MCF 10A (cell line): Measurements from ENCODE around the gene SLC43A1. TPM values are rescaled to one million over a fixed set of nuclear protein-coding genes. Genes with fewer than 3 reads are reported as not detected.

ENCODE experiments used
- BruUV-seq: library from RNA; stranded (reverse); fragments of 400-500 nt; replicated peaks from 2 replicates; lab custom pipeline; 2021; lab: Mats Ljungman, UMichigan
- CTCF ChIA-PET: fragments of 300-600 bp; sonication (Branson Sonifier 250); formaldehyde crosslinking; extraction: SDS; loops from one replicate; lab custom pipeline; 2021; ENCODE audit warnings: antibody characterized with exemption, inconsistent platforms; lab: Yijun Ruan, JAX
- POLR2A ChIA-PET: fragments of 300-600, 350-650 bp; sonication (Branson Sonifier 250); formaldehyde crosslinking; extraction: SDS; loops from one replicate; lab custom pipeline; 2020; ENCODE audit warnings: antibody characterized with exemption, inconsistent platforms; lab: Yijun Ruan, JAX
- DNase-seq: peaks from one replicate; pipeline ENCODE4 v3.0.0-alpha.2; 2018; ENCODE audit not compliant: unreplicated experiment
- H3K27ac Mint-ChIP-seq: one replicate; pipeline ENCODE4 v1.8.0; 2022; ENCODE audit warnings: mild to moderate bottlenecking, low read depth, mixed read lengths; ENCODE audit not compliant: unreplicated experiment
- H3K27me3 Mint-ChIP-seq: one replicate; pipeline ENCODE4 v1.8.0; 2022; ENCODE audit warnings: mixed read lengths; ENCODE audit not compliant: insufficient read depth, unreplicated experiment
- H3K36me3 Mint-ChIP-seq: one replicate; pipeline ENCODE4 v1.8.0; 2022; ENCODE audit warnings: mild to moderate bottlenecking, moderate library complexity, mixed read lengths; ENCODE audit not compliant: insufficient read depth, unreplicated experiment
- H3K4me1 Mint-ChIP-seq: one replicate; pipeline ENCODE4 v1.8.0; 2022; ENCODE audit warnings: mixed read lengths; ENCODE audit not compliant: insufficient read depth, unreplicated experiment
- H3K4me3 Mint-ChIP-seq: one replicate; pipeline ENCODE4 v1.8.0; 2022; ENCODE audit warnings: mild to moderate bottlenecking, moderate library complexity, mixed read lengths; ENCODE audit not compliant: unreplicated experiment
- H3K9me3 Mint-ChIP-seq: one replicate; pipeline ENCODE4 v1.8.0; 2022; ENCODE audit warnings: mixed read lengths; ENCODE audit not compliant: unreplicated experiment
- intact Hi-C: fragments of 100-400 bp; cut with micrococcal nuclease; formaldehyde crosslinking; loops from 2 replicates; pipeline ENCODE4 v1.14.1; 2022
- total RNA-seq: library from RNA; stranded (reverse); gene quantifications from 2 replicates; pipeline ENCODE4 v1.2.3, GENCODE V29; 2022
- TF ChIP-seq, protein P1 (sequence below): fragments of 200-600 bp; IDR thresholded peaks from one replicate; pipeline ENCODE4 v1.8.0; 2022; ENCODE audit warnings: antibody characterized with exemption, mild to moderate bottlenecking; ENCODE audit not compliant: unreplicated experiment

SLC43A1 gene
- total RNA-seq, 1 experiment from 2014 or later, result 3.2 TPM

DNA sequence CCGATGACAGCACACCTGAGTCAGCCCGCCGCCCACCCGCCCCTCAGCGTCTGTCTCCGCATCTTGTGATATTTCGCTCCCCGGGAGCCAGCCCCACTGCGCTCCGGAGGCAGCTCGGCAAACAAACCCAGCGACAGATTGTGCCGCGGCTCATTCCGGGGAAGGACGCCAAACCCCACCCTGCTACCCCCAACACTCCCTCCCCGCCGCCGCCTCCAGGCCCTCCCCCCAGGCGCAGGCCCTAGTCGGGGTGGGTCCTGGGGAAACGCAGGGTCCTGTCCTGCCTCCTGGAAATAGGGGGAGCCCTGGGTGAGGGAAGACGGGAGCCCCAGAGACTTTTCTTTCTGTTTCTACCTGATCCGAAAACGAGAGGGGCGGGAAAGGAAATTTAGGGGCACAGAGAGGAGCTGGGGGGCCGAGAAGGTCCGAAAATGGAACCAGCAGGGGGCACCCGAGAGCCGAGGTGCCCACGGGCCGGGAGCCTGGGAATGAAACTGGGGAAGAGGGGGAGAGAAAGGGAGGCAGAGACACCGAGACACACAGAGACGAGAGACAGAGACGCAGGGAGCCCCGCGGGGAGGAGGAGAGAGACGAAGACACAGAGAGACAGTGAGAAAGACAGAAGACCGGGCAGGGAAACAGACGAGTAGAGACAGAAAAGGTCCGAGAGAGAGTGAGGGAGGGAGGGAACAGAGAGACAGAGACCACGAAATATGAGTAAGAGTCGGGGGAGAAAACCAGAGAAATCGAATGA, 56.9 kb downstream of the SLC43A1 start:
- TF ChIP-seq, protein P1, sequence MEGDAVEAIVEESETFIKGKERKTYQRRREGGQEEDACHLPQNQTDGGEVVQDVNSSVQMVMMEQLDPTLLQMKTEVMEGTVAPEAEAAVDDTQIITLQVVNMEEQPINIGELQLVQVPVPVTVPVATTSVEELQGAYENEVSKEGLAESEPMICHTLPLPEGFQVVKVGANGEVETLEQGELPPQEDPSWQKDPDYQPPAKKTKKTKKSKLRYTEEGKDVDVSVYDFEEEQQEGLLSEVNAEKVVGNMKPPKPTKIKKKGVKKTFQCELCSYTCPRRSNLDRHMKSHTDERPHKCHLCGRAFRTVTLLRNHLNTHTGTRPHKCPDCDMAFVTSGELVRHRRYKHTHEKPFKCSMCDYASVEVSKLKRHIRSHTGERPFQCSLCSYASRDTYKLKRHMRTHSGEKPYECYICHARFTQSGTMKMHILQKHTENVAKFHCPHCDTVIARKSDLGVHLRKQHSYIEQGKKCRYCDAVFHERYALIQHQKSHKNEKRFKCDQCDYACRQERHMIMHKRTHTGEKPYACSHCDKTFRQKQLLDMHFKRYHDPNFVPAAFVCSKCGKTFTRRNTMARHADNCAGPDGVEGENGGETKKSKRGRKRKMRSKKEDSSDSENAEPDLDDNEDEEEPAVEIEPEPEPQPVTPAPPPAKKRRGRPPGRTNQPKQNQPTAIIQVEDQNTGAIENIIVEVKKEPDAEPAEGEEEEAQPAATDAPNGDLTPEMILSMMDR, result peak; percentile 92
- peaks cover 27% of the 10 kb centered on the region for H3K4me1 Mint-ChIP-seq
- no peaks in the 10 kb centered on the region for H3K36me3 Mint-ChIP-seq
- H3K27ac Mint-ChIP-seq, result no peak overlapping the region
- no peaks in the 10 kb centered on the region for H3K9me3 Mint-ChIP-seq
- H3K27me3 Mint-ChIP-seq, result peaks cover 22% of the 10 kb centered on the region
- H3K4me3 Mint-ChIP-seq, result peak overlapping the region; percentile 70
- CTCF ChIA-PET, result interaction anchor here (0.6 to 11.2 kb wide), 64 partner anchors 8 to 1053 kb away, joined by 3 to 254 read pairs (median 5); partner anchors contain the start of genes CLP1, SLC43A1, SLC43A3 and SMTNL1
- POLR2A ChIA-PET, result interaction anchor here (0.8 to 1.5 kb wide), 6 partner anchors 24 to 87 kb away, joined by 3 to 8 read pairs (median 5); partner anchors contain the start of gene SLC43A1
- peak; percentile 38 for DNase-seq
- intact Hi-C loops, result loop anchor here (1.0 to 10.0 kb wide), 2 partner anchors 186 to 346 kb away; no protein-coding TSS in a partner anchor
- no TSS peak for BruUV-seq

DNA sequence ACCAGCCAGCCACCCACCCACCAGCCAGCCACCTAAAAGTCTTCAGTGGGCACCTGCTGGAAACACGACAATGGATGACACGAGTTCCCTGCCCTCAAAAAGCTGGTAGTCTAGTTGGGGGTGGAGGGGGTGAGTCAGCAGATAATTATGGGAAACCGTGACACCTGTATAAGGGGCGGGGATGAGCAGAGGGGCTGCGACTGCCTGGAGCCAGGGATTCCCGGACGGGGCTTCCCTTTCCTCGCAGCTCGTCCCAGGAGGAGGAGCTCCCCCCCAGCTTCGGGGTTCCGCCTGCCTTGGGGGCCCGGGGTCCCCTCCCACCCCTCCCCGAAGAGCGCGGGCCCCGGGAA, 57.5 kb downstream of the SLC43A1 start:
- DNase-seq, result no peak
- no peaks in the 10 kb centered on the region for H3K36me3 Mint-ChIP-seq
- CTCF ChIA-PET, result interaction anchor here (0.6 to 11.2 kb wide), 71 partner anchors 8 to 1471 kb away, joined by 3 to 254 read pairs (median 4); partner anchors contain the start of genes CLP1, SLC43A1, SLC43A3 and SMTNL1
- TF ChIP-seq, protein P1, result no peak
- intact Hi-C loops, result loop anchor here (1.0 to 10.0 kb wide), 2 partner anchors 186 to 347 kb away; no protein-coding TSS in a partner anchor
- BruUV-seq, result no TSS peak
- H3K9me3 Mint-ChIP-seq, result no peaks in the 10 kb centered on the region
- no peak overlapping the region for H3K4me3 Mint-ChIP-seq
- peaks cover 24% of the 10 kb centered on the region for H3K27me3 Mint-ChIP-seq
- POLR2A ChIA-PET, result interaction anchor here (0.7 to 1.5 kb wide), 5 partner anchors 32 to 87 kb away, joined by 3 to 8 read pairs (median 5); partner anchors contain the start of genes SLC43A1 and SLC43A3
- H3K27ac Mint-ChIP-seq, result no peak overlapping the region
- peaks cover 27% of the 10 kb centered on the region for H3K4me1 Mint-ChIP-seq

DNA sequence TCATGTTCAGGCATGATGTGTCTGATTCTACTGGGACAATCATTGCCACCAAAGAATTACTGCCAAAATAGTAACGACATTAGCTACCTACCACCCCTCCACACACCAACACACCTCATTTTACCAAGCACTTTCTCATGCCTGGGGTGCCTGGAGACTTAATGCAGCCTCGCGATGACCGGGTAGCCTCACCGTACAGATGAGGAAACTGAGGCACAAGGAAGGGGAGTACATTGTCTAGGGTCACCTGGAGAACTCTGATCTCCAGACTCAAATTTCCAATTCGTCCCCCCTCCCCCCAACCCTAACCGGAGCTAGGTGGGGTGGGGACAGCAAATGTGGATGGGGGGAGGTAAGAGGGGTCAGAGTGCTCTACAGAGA, 57.9 kb downstream of the SLC43A1 start:
- no TSS peak for BruUV-seq
- H3K4me1 Mint-ChIP-seq, result peaks cover 27% of the 10 kb centered on the region
- intact Hi-C loops, result loop anchor here (1.0 to 10.0 kb wide), 6 partner anchors 23 to 347 kb away; partner anchors contain the start of gene UBE2L6
- TF ChIP-seq, protein P1, result no peak
- DNase-seq, result no peak
- H3K27me3 Mint-ChIP-seq, result peaks cover 28% of the 10 kb centered on the region
- H3K4me3 Mint-ChIP-seq, result peak overlapping the region; percentile 39
- H3K9me3 Mint-ChIP-seq, result no peaks in the 10 kb centered on the region
- CTCF ChIA-PET, result interaction anchor here (0.6 to 11.2 kb wide), 70 partner anchors 8 to 1471 kb away, joined by 3 to 254 read pairs (median 5); partner anchors contain the start of genes CLP1, SLC43A1, SLC43A3 and SMTNL1
- POLR2A ChIA-PET, result interaction anchor here (0.7 to 1.5 kb wide), 6 partner anchors 31 to 184 kb away, joined by 3 to 8 read pairs (median 4); partner anchors contain the start of genes SLC43A1 and SLC43A3
- H3K27ac Mint-ChIP-seq, result no peak overlapping the region
- H3K36me3 Mint-ChIP-seq, result no peaks in the 10 kb centered on the region
